Breast epithelium (tissue), 4 donors: Measurements from ENCODE around the gene AFAP1. TPM values are rescaled to one million over a fixed set of nuclear protein-coding genes. Genes with fewer than 3 reads are reported as not detected.
A peak's percentile ranks its signal among the peaks of the same experiment; 100 is the strongest.

Source experiments
- DNase-seq, 2 donors: peaks; one replicate each; pipeline ENCODE4 v3.0.0-alpha.2; 2019; ENCODE audit warnings: low spot score in 2 of 2
- H3K27ac ChIP-seq, 2 donors: fragments of 200-600 bp; sonication (generic) in 1 of 2; one replicate each; pipeline ENCODE4 v1.5.1; 2016 to 2019; ENCODE audit warnings: mild to moderate bottlenecking in 1 of 2
- H3K27me3 ChIP-seq, 2 donors: fragments of 200-600 bp; sonication (generic) in 1 of 2; one replicate each; pipeline versions ENCODE4 v1.5.1 to v1.6.0; 2017 to 2019; ENCODE audit warnings: control low read depth in 1 of 2, mild to moderate bottlenecking in 1 of 2
- H3K36me3 ChIP-seq: fragments of 200-600 bp; one replicate; pipeline ENCODE4 v1.5.1; 2019
- H3K4me1 ChIP-seq, 2 donors: fragments of 200-600 bp; sonication (generic); one replicate each; pipeline ENCODE4 v1.5.1; 2016 to 2019; ENCODE audit warnings: control low read depth in 1 of 2
- H3K4me3 ChIP-seq, 3 donors: fragments of 200-600 bp; sonication (generic); 1 replicate in 2 of 3; 2 replicates in 1 of 3; pipeline ENCODE4 v1.5.1; 2016 to 2019; ENCODE audit warnings: mild to moderate bottlenecking in 3 of 3, moderate library complexity in 2 of 3
- H3K9me3 ChIP-seq, 2 donors: fragments of 200-600 bp; sonication (generic) in 1 of 2; one replicate each; pipeline ENCODE4 v1.5.1; 2016 to 2019; ENCODE audit warnings: control low read depth in 1 of 2
- CTCF ChIP-seq, 3 donors: fragments of 450-650 bp; IDR thresholded peaks; one replicate each; pipeline ENCODE4 v1.5.1; 2016 to 2017; ENCODE audit warnings: antibody characterized with exemption in 3 of 3, mild to moderate bottlenecking in 3 of 3, moderate library complexity in 3 of 3
- POLR2A ChIP-seq: fragments of 450-650 bp; IDR thresholded peaks from one replicate; pipeline ENCODE4 v1.6.1; 2016; ENCODE audit warnings: antibody characterized with exemption, mild to moderate bottlenecking, moderate library complexity
- POLR2AphosphoS5 ChIP-seq, 3 donors: sonication (generic); formaldehyde crosslinking; IDR thresholded peaks; one replicate each; pipeline ENCODE4 v1.6.1; 2017; ENCODE audit warnings: antibody characterized with exemption in 3 of 3
- intact Hi-C: fragments of 100-400 bp; cut with DNase I; formaldehyde crosslinking; loops from one replicate; pipeline ENCODE4 v1.15.1; 2023; ENCODE audit warnings: low total_unique reads
- total RNA-seq, 3 donors: library from RNA; depleted of rRNA; stranded (reverse); fragments of >200 nt; gene quantifications; one replicate each; pipeline ENCODE4 v1.1.0, GENCODE V29; 2016

AFAP1 gene
- total RNA-seq, 3 donors from 2014 or later: 14.5 to 21.6 (median 16.6) TPM

DNA sequence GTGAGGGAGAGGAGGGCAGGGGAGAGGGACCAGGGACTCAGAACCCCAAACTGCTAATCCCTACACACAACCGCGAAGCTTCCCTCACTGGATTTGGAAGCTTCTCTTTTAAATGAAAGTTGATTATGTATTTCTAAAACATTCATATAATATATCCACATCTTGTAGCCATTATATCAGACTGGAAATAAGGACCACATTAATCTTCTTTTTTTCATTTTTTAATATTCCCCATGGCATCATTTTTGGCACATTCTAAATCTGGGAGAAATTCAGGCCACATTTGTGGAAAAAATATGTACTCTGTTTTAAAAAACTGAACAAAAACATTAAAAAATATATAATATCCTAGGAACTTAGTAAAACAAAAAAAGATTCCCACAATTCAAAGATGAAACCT lies 97.8 kb downstream of the AFAP1 start:
- Histone ChIP-seq H3K4me3 (no peak overlapping the region), H3K36me3 (no peaks in the 10 kb centered on the region), H3K9me3 (no peaks in the 10 kb centered on the region), H3K27me3 (no peaks in the 10 kb centered on the region), H3K4me1 (no peaks in the 10 kb centered on the region), H3K27ac (peak overlapping the region; percentile 51 to 83)
- DNase-seq: no peak
- intact Hi-C loops: loop anchor here (1.0 kb wide), 1 partner anchor 18 kb away; no protein-coding TSS in a partner anchor
- TF ChIP-seq POLR2A (no peak), CTCF (IDR thresholded peaks at IDR 0.05) (no peak), POLR2AphosphoS5 (IDR thresholded peaks at IDR 0.05) (no peak)

DNA sequence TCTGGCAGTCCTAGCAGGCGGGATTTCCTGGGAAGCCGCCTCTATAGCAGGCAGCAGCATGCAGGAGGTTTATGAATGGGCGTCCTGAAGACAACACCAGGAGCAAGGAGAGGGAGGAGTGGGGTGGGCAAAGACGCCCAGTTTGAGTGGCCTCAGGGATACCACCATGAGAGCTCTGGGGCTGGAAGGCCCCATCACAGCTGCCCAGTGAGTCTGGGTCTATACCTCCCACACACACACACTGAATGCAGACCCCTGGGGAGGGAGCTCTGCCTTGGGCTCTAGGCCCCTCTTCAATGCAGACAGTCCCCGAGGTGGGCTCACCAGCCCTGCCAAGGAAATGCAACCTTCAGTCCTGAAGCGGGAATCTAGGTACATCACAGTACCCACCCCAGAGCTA lies 98.6 kb downstream of the AFAP1 start:
- Histone ChIP-seq H3K9me3 (no peaks in the 10 kb centered on the region), H3K27ac (peak overlapping the region; percentile 41 to 51), H3K27me3 (no peaks in the 10 kb centered on the region), H3K4me3 (no peak overlapping the region), H3K36me3 (no peaks in the 10 kb centered on the region), H3K4me1 (no peaks in the 10 kb centered on the region)
- DNase-seq: no peak
- TF ChIP-seq POLR2AphosphoS5 (IDR thresholded peaks at IDR 0.05) (no peak), CTCF (IDR thresholded peaks at IDR 0.05) (no peak), POLR2A (no peak)
- intact Hi-C loops: loop anchor here (1.0 kb wide), 1 partner anchor 19 kb away; no protein-coding TSS in a partner anchor

GRCh38 chr4:7839856-7840255 lies 99.8 kb downstream of the AFAP1 start:
- no peak overlapping the region for H3K27ac ChIP-seq
- H3K36me3 ChIP-seq: no peaks in the 10 kb centered on the region
- no peaks in the 10 kb centered on the region for H3K27me3 ChIP-seq
- no peak overlapping the region for H3K4me3 ChIP-seq
- TF ChIP-seq POLR2A: no peak
- no peak for TF ChIP-seq CTCF (IDR thresholded peaks at IDR 0.05)
- no peak for TF ChIP-seq POLR2AphosphoS5 (IDR thresholded peaks at IDR 0.05)
- H3K9me3 ChIP-seq: no peaks in the 10 kb centered on the region
- intact Hi-C loops: no loop called here
- no peak for DNase-seq
- no peaks in the 10 kb centered on the region for H3K4me1 ChIP-seq

GRCh38 chr4:7838136-7838782 lies 101.4 kb downstream of the AFAP1 start:
- H3K4me1 ChIP-seq: no peaks in the 10 kb centered on the region
- no peak overlapping the region for H3K4me3 ChIP-seq
- TF ChIP-seq POLR2AphosphoS5 (IDR thresholded peaks at IDR 0.05): no peak
- no peak for TF ChIP-seq CTCF (IDR thresholded peaks at IDR 0.05)
- TF ChIP-seq POLR2A: no peak
- intact Hi-C loops: no loop called here
- H3K9me3 ChIP-seq: no peaks in the 10 kb centered on the region
- no peaks in the 10 kb centered on the region for H3K36me3 ChIP-seq
- no peaks in the 10 kb centered on the region for H3K27me3 ChIP-seq
- no peak overlapping the region for H3K27ac ChIP-seq
- DNase-seq: no peak

DNA sequence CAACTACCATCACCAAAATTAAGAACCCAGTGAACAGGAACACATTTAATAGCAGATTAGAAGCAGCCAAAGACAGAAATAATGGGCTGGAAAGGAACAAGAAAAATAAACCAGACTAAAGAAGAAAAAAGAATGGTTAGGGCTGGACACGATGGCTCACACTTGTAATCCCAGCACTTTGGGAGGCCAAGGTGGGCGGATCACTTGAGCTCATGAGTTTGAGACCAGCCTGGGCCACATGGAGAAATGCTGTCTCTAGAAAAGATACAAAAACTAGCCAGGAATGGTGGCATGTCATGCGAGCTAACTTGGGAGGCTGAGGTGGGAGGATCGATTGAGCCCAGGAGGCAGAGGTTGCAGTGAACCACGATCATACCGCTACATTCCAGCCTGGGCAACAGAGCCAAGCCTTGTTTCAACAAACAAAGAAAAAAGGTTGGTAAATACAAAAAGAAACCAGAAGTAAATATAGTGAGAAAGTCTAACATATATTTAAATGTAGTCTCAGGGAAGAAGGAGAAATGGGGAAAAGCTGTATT lies 102.0 kb downstream of the AFAP1 start:
- Histone ChIP-seq H3K27ac (no peak overlapping the region), H3K9me3 (no peaks in the 10 kb centered on the region), H3K4me1 (no peaks in the 10 kb centered on the region), H3K27me3 (no peaks in the 10 kb centered on the region), H3K36me3 (no peaks in the 10 kb centered on the region), H3K4me3 (no peak overlapping the region)
- DNase-seq: no peak
- TF ChIP-seq CTCF (IDR thresholded peaks at IDR 0.05): no peak
- TF ChIP-seq POLR2A: no peak
- no peak for TF ChIP-seq POLR2AphosphoS5 (IDR thresholded peaks at IDR 0.05)
- intact Hi-C loops: no loop called here
